Inferior parietal cortex (tissue), 1 donor: ENCODE data around the gene AGMAT.

Experiments used
- DNase-seq: peaks from one replicate; pipeline ENCODE4 v3.0.0-alpha.2; 2016; ENCODE audit errors: extremely low spot score

AGMAT gene

GRCh38 chr1:15584489-15585363 is at the start of gene AGMAT:
AGMAT (minus strand) TSS chr1:15585051; CDS start chr1:15584967, 84 bp downstream.
- no peak for DNase-seq

GRCh38 chr1:15633756-15634420 is 49.0 kb upstream of the AGMAT start:
- DNase-seq, result no peak

- no peak for DNase-seq
Measured at GRCh38 chr1:15628003-15628402, 43.2 kb upstream of the AGMAT start.

- no peak for DNase-seq
Measured at GRCh38 chr1:15627343-15627988, 42.6 kb upstream of the AGMAT start.

- no peak for DNase-seq
Measured at GRCh38 chr1:15626269-15626950, 41.6 kb upstream of the AGMAT start.

- DNase-seq, result no peak
Measured at GRCh38 chr1:15625056-15625917, 40.4 kb upstream of the AGMAT start.

GRCh38 chr1:15624133-15624714 is 39.4 kb upstream of the AGMAT start:
- no peak for DNase-seq

- DNase-seq, result no peak
Measured at GRCh38 chr1:15623435-15623834, 38.6 kb upstream of the AGMAT start.

- DNase-seq, result no peak
Measured at GRCh38 chr1:15622712-15623373, 38.0 kb upstream of the AGMAT start.

GRCh38 chr1:15621975-15622374 is 37.1 kb upstream of the AGMAT start:
- DNase-seq, result no peak

GRCh38 chr1:15620902-15621682 is 36.2 kb upstream of the AGMAT start:
- no peak for DNase-seq

GRCh38 chr1:15620155-15620545 is 35.3 kb upstream of the AGMAT start:
- DNase-seq, result no peak

- no peak for DNase-seq
Measured at GRCh38 chr1:15618655-15619525, 34.0 kb upstream of the AGMAT start.

GRCh38 chr1:15618077-15618654 is 33.3 kb upstream of the AGMAT start:
- no peak for DNase-seq

- DNase-seq, result peak; percentile 90
Measured at GRCh38 chr1:15617173-15618076, 32.6 kb upstream of the AGMAT start, which contains the start of gene DDI2. DDI2 (plus strand) TSS chr1:15617458; CDS start chr1:15617671, 213 bp downstream.

- no peak for DNase-seq
Measured at GRCh38 chr1:15616373-15617172, 31.7 kb upstream of the AGMAT start.
